HepG2 (cell line): ENCODE results near the gene VAMP8. TPM values are rescaled to one million over a fixed set of nuclear protein-coding genes. Genes with fewer than 3 reads are reported as not detected.

Experiments used
- CAMTA2 ChIP-seq: sonication (generic); formaldehyde crosslinking; IDR thresholded peaks from 2 replicates; pipeline ENCODE4 v1.4.0; 2020; ENCODE audit warnings: mild to moderate bottlenecking, missing genetic modification reagents, borderline replicate concordance
- CBX1 ChIP-seq: IDR thresholded peaks from one replicate; pipeline ENCODE4 v1.6.1; 2016; ENCODE audit warnings: antibody characterized with exemption, low read depth
- CHD4 ChIP-seq: fragments of 200-600 bp; sonication (generic); IDR thresholded peaks from 2 replicates; pipeline ENCODE4 v1.7.0; 2017; ENCODE audit warnings: mild to moderate bottlenecking, low read length, borderline replicate concordance
- GRHL1 ChIP-seq: sonication (generic); formaldehyde crosslinking; conservative IDR thresholded peaks from 2 replicates; pipeline ENCODE4 v1.8.0; 2022; ENCODE audit warnings: missing genetic modification reagents
- HOXA3 ChIP-seq: sonication (generic); formaldehyde crosslinking; IDR thresholded peaks from 2 replicates; pipeline ENCODE4 v1.5.0; 2020; ENCODE audit warnings: missing genetic modification reagents
- LCORL ChIP-seq, 2 experiments: fragments of 450-650 bp in 1 of 2; sonication (generic) in 1 of 2; formaldehyde crosslinking in 1 of 2; IDR thresholded peaks; 2 replicates each; pipeline versions ENCODE4 v1.5.0 to v1.6.1; 2017 to 2020; ENCODE audit warnings: antibody characterized with exemption in 1 of 2, missing genetic modification reagents in 1 of 2
- MIXL1 ChIP-seq: IDR thresholded peaks from 2 replicates; pipeline ENCODE4 v1.6.1; 2016
- NR2F1 ChIP-seq, 2 experiments: fragments of 450-650 bp in 1 of 2; formaldehyde crosslinking in 1 of 2; IDR thresholded peaks; 2 replicates each; pipeline versions ENCODE4 v1.5.0 to v1.6.1; 2016 to 2020; ENCODE audit warnings: mild to moderate bottlenecking in 1 of 2, missing compliant biosample characterization in 1 of 2, missing genetic modification reagents in 1 of 2, moderate library complexity in 1 of 2
- SIN3B ChIP-seq: fragments of 150-350 bp; IDR thresholded peaks from 2 replicates; pipeline ENCODE4 v1.6.1; 2014; ENCODE audit warnings: low read length
- ZBTB10 ChIP-seq: sonication (generic); formaldehyde crosslinking; IDR thresholded peaks from 2 replicates; pipeline ENCODE4 v1.4.0; 2020; ENCODE audit warnings: missing genetic modification reagents, borderline replicate concordance
- ZSCAN29 ChIP-seq: sonication (generic); formaldehyde crosslinking; conservative IDR thresholded peaks from 2 replicates; pipeline ENCODE4 v1.4.0; 2020; ENCODE audit warnings: mild to moderate bottlenecking, missing genetic modification reagents
- ZZZ3 ChIP-seq: sonication (generic); formaldehyde crosslinking; IDR thresholded peaks from 2 replicates; pipeline ENCODE4 v1.4.0; 2020; ENCODE audit warnings: missing genetic modification reagents, mild to moderate bottlenecking, borderline replicate concordance
- polyA plus RNA-seq, 8 experiments: library from polyadenylated mRNA; depleted of rRNA in 3 of 8; stranded (reverse) in 7 of 8; unstranded in 1 of 8; fragments of >200 nt; fragmentation: Illumina TruSeq in 4 of 8; extraction: Trizol in 4 of 8; gene quantifications; 2 replicates each; pipeline versions ENCODE4 v1.2.1 to v1.2.3, GENCODE V29; 2011 to 2016; ENCODE audit warnings: low read depth in 4 of 8, missing spikeins in 1 of 8, mixed read lengths in 1 of 8; ENCODE audit not compliant: insufficient read depth in 1 of 8
- total RNA-seq, 5 experiments: library from RNA; depleted of rRNA; stranded (reverse); fragments of >200 nt; fragmentation: Illumina TruSeq; extraction: Trizol; gene quantifications; 2 replicates each; pipeline ENCODE4 v1.2.3, GENCODE V29; 2016; ENCODE audit warnings: low read depth in 1 of 5
- TF ChIP-seq, protein P1 (sequence below): sonication (generic); formaldehyde crosslinking; IDR thresholded peaks from 2 replicates; pipeline ENCODE4 v1.4.0; 2020; ENCODE audit warnings: missing genetic modification reagents
- TF ChIP-seq, protein P2 (sequence below): sonication (generic); formaldehyde crosslinking; IDR thresholded peaks from 2 replicates; pipeline ENCODE4 v1.5.1; 2020; ENCODE audit warnings: missing genetic modification reagents, mild to moderate bottlenecking, borderline replicate concordance
- TF ChIP-seq, protein P3 (sequence below): IDR thresholded peaks from 2 replicates; pipeline ENCODE4 v1.6.1; 2016; ENCODE audit warnings: missing genetic modification reagents, missing compliant biosample characterization
- TF ChIP-seq, protein P4 (sequence below): sonication (generic); formaldehyde crosslinking; IDR thresholded peaks from 2 replicates; pipeline ENCODE4 v1.4.0; 2020; ENCODE audit warnings: missing genetic modification reagents, mild to moderate bottlenecking, borderline replicate concordance

Gene VAMP8
- total and polyA plus RNA-seq, 2 of the 13 experiments (the other 11 are each of a cell fraction or from before 2014, with no cell fraction given), result 83.3 to 157 TPM

DNA sequence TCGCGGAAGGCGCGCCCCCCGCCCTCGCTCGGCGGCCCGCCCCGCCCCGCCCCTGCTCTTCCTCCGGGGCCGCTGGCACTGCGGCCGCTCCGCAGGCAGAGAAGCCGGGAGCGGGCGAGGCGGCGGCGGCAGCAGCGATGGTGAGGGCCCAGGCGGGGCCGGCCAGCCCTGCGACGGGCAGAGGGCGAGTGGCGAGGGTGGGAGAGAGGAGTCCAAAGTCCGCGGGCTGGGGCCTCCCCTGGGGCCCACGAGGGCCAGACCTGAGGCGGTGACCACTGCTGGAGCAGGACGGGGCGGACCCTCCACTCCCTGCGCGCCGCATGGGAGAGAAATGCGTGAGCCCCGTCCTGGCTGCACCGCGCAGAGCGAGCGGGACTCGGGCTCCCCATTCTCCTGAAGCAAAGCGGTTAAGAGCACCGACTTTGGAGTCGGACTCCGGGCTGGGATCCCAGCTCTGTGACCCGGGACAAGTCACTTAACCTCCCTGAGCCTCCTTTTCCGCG, 7.0 kb downstream of the VAMP8 start, which contains the start of gene VAMP5 (continued):
- TF ChIP-seq, protein P1, sequence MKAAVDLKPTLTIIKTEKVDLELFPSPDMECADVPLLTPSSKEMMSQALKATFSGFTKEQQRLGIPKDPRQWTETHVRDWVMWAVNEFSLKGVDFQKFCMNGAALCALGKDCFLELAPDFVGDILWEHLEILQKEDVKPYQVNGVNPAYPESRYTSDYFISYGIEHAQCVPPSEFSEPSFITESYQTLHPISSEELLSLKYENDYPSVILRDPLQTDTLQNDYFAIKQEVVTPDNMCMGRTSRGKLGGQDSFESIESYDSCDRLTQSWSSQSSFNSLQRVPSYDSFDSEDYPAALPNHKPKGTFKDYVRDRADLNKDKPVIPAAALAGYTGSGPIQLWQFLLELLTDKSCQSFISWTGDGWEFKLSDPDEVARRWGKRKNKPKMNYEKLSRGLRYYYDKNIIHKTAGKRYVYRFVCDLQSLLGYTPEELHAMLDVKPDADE (CRISPR knock-in tag), result 0 out of 2 replicates have a peak, but pooled peaks have one; percentile 47
- TF ChIP-seq CAMTA2 (CRISPR knock-in tag) (peak; percentile 97), ZZZ3 (CRISPR knock-in tag) (no peak; the same call in 1 of the 2 replicates), NR2F1 (CRISPR knock-in tag; IDR thresholded peaks at IDR 0.05) (peak in 1 of 2 experiments; percentile 40; a peak in 1 of 4 replicates), ZSCAN29 (CRISPR knock-in tag) (no peak; the same call in 1 of the 2 replicates), LCORL (IDR thresholded peaks at IDR 0.05) (no peak), LCORL (CRISPR knock-in tag; IDR thresholded peaks at IDR 0.05) (0 out of 2 replicates have a peak, but pooled peaks have one; percentile 44), HOXA3 (CRISPR knock-in tag) (peak; percentile 89), GRHL1 (CRISPR knock-in tag) (no peak), CBX1 (peak; percentile 50), SIN3B (no peak), ZBTB10 (CRISPR knock-in tag) (0 out of 2 replicates have a peak, but pooled peaks have one; percentile 78), MIXL1 (CRISPR knock-in tag) (0 out of 2 replicates have a peak, but pooled peaks have one; percentile 3), CHD4 (peak; percentile 95)
- TF ChIP-seq, protein P2, sequence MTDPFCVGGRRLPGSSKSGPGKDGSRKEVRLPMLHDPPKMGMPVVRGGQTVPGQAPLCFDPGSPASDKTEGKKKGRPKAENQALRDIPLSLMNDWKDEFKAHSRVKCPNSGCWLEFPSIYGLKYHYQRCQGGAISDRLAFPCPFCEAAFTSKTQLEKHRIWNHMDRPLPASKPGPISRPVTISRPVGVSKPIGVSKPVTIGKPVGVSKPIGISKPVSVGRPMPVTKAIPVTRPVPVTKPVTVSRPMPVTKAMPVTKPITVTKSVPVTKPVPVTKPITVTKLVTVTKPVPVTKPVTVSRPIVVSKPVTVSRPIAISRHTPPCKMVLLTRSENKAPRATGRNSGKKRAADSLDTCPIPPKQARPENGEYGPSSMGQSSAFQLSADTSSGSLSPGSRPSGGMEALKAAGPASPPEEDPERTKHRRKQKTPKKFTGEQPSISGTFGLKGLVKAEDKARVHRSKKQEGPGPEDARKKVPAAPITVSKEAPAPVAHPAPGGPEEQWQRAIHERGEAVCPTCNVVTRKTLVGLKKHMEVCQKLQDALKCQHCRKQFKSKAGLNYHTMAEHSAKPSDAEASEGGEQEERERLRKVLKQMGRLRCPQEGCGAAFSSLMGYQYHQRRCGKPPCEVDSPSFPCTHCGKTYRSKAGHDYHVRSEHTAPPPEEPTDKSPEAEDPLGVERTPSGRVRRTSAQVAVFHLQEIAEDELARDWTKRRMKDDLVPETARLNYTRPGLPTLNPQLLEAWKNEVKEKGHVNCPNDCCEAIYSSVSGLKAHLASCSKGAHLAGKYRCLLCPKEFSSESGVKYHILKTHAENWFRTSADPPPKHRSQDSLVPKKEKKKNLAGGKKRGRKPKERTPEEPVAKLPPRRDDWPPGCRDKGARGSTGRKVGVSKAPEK (CRISPR knock-in tag), result peak; percentile 94; the same call in 1 of the 2 replicates
- TF ChIP-seq, protein P3, sequence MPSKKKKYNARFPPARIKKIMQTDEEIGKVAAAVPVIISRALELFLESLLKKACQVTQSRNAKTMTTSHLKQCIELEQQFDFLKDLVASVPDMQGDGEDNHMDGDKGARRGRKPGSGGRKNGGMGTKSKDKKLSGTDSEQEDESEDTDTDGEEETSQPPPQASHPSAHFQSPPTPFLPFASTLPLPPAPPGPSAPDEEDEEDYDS (CRISPR knock-in tag), result peak; percentile 54
- TF ChIP-seq, protein P4, sequence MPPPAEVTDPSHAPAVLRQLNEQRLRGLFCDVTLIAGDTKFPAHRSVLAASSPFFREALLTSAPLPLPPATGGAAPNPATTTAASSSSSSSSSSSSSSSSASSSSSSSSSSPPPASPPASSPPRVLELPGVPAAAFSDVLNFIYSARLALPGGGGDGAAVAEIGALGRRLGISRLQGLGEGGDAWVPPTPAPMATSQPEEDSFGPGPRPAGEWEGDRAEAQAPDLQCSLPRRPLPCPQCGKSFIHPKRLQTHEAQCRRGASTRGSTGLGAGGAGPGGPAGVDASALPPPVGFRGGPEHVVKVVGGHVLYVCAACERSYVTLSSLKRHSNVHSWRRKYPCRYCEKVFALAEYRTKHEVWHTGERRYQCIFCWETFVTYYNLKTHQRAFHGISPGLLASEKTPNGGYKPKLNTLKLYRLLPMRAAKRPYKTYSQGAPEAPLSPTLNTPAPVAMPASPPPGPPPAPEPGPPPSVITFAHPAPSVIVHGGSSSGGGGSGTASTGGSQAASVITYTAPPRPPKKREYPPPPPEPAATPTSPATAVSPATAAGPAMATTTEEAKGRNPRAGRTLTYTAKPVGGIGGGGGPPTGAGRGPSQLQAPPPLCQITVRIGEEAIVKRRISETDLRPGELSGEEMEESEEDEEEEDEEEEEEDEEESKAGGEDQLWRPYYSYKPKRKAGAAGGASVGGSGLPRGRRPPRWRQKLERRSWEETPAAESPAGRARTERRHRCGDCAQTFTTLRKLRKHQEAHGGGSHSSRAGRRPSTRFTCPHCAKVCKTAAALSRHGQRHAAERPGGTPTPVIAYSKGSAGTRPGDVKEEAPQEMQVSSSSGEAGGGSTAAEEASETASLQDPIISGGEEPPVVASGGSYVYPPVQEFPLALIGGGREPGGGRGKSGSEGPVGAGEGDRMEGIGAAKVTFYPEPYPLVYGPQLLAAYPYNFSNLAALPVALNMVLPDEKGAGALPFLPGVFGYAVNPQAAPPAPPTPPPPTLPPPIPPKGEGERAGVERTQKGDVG (CRISPR knock-in tag), result peak; percentile 36; the same call in 1 of the 2 replicates
